Measurements from ENCODE around the gene CILP2. TPM values are rescaled to one million over a fixed set of nuclear protein-coding genes. Genes with fewer than 3 reads are reported as not detected.

The CILP2 gene
- total RNA-seq (1 to 10 TPM in 1 of 5 donors, under 1 TPM in 2, not detected in 2; under 0.01 to 1.4 (median 0.73) TPM), polyA plus RNA-seq (under 1 TPM in 1 of 3 donors, not detected in 2; 0.05 TPM)
- long read RNA-seq, donor 1: 0 reads
- long read RNA-seq, donor 2: 0 reads
- long read RNA-seq, donor 3: 0 reads
- long read RNA-seq, donor 4: 0 reads
- long read RNA-seq, donor 5: 0 reads
- long read RNA-seq, donor 6, full-length matches to known transcripts: 1 of 1 reads
- long read RNA-seq, donor 6, partial matches to known transcripts: 0 of 1 reads
- long read RNA-seq, donor 6, other reads (novel, unspliced or antisense): 0 of 1 reads
- long read RNA-seq, donor 7: 0 reads
- long read RNA-seq, donor 8: 0 reads
- long read RNA-seq, donor 9: 0 reads
- long read RNA-seq, donor 10: 0 reads

DNA sequence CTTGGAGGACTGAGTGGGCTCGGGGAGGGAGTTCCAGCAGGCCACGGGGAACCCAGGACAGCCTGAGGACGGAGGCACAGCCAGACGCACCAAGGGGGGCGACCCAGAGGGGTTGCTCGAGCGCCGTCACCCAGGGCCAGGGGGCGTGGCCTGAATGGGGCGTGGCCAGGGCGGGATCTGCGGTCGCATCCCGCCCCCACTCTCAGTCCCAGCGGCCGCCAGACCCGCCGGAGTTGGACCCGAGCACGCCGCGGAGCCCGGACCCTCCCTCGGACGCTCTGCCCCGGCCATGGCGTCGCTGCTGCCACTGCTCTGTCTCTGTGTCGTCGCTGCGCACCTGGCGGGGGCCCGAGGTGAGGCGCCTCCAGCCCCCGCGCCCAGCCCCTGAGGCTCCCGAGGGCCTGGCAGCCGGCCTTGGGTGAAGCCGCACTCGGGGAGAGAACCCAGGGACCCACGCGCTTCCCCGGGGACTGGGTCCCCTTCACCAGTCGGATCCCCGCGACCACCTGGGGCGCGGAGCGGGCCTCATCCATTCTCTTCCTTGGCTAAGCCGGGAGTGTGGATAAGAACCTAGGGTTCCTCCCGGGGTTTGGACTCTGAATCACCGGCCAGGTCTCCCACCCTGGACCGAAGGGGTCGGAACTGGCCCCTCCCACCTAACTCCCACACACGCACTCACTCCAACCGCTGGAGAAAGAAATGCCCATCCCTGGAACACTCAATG, at the start of gene CILP2:
Gene CILP2 (plus strand): TSS at position 205 of the 724 bp plus-strand sequence. CDS start 85 bp downstream, at position 290.
- Histone ChIP-seq H3K4me1 (peaks cover 24 to 47% (median 42%) of the 10 kb centered on the region in 4 donors), H3K27me3 (peaks cover 16 to 75% (median 54%) of the 10 kb centered on the region in 3 donors), H3K36me3 (peaks cover 0 to 6% (median 2%) of the 10 kb centered on the region in 4 donors), H3K9me3 (peaks cover 0 to 9% (median 0%) of the 10 kb centered on the region in 4 donors), H3K4me3 (peak within 1 kb of the TSS; percentile 30 to 43 (median 34)), H3K27ac (no peak within 1 kb of the TSS)
- DNase-seq: peak; percentile 37 to 83
- 3 to 5% (median 4%) methylated on average over 24 to 56 of the region's 56 CpGs for WGBS, 5 donors
- intact Hi-C loops (cut with DNase I; ENCODE audit: low total_unique reads): loop anchor here (5.0 to 10.0 kb wide), 2 partner anchors 104 to 417 kb away; partner anchors contain the start of gene GMIP
- no peak for TF ChIP-seq POLR2A (IDR thresholded peaks at IDR 0.05)
- no peak for TF ChIP-seq POLR2AphosphoS5 (IDR thresholded peaks at IDR 0.05)
- TF ChIP-seq EP300 (IDR thresholded peaks at IDR 0.05): no peak
- TF ChIP-seq CTCF (IDR thresholded peaks at IDR 0.05): no peak

- peaks cover 39 to 58% (median 47%) of the 10 kb centered on the region in 4 donors for H3K4me1 ChIP-seq
- H3K27me3 ChIP-seq: no peaks in the 10 kb centered on the region
- 27 to 33% (median 31%) methylated on average over 14 of the region's 14 CpGs for WGBS, 5 donors
- TF ChIP-seq POLR2AphosphoS5 (IDR thresholded peaks at IDR 0.05) (peak in 1 of 3 donors; percentile 70), EP300 (IDR thresholded peaks at IDR 0.05) (no peak)
- H3K4me3 ChIP-seq: peak overlapping the region in 2 of 4 donors; percentile 11 to 14
- intact Hi-C loops (cut with DNase I; ENCODE audit: low total_unique reads): loop anchor here (5.0 to 10.0 kb wide), 2 partner anchors 74 to 122 kb away; no protein-coding TSS in a partner anchor
- peak; percentile 64 to 95 for DNase-seq
- H3K27ac ChIP-seq: peak overlapping the region; percentile 53 to 83 (median 74)
- peaks cover 4 to 44% (median 33%) of the 10 kb centered on the region in 4 donors for H3K36me3 ChIP-seq
- H3K9me3 ChIP-seq: no peaks in the 10 kb centered on the region
Observed at GRCh38 chr19:19488875-19489690, 49.0 kb upstream of the CILP2 start.

- H3K9me3 ChIP-seq: no peaks in the 10 kb centered on the region
- WGBS, 5 donors: 33 to 49% (median 36%) methylated on average over 8 to 9 of the region's 9 CpGs
Observed at GRCh38 chr19:19489804-19490204, 48.3 kb upstream of the CILP2 start.

More at GRCh38 chr19:19489804-19490204, 48.3 kb upstream of the CILP2 start:
- peak overlapping the region in 1 of 4 donors; percentile 14 for H3K4me3 ChIP-seq
- peak overlapping the region; percentile 53 to 83 (median 74) for H3K27ac ChIP-seq
- H3K27me3 ChIP-seq: no peaks in the 10 kb centered on the region
- TF ChIP-seq POLR2A (IDR thresholded peaks at IDR 0.05) (no peak), CTCF (IDR thresholded peaks at IDR 0.05) (no peak), EP300 (IDR thresholded peaks at IDR 0.05) (no peak), POLR2AphosphoS5 (IDR thresholded peaks at IDR 0.05) (no peak)
- H3K4me1 ChIP-seq: peaks cover 39 to 55% (median 46%) of the 10 kb centered on the region in 4 donors
- intact Hi-C loops (cut with DNase I; ENCODE audit: low total_unique reads): loop anchor here (5.0 to 10.0 kb wide), 2 partner anchors 75 to 123 kb away; no protein-coding TSS in a partner anchor
- H3K36me3 ChIP-seq: peaks cover 11 to 52% (median 40%) of the 10 kb centered on the region in 4 donors
- DNase-seq: peak; percentile 34 to 66

Data from stomach (tissue), 19 donors.